H1 (cell line): ENCODE measurements around the gene MIER1. TPM values are rescaled to one million over a fixed set of nuclear protein-coding genes. Genes with fewer than 3 reads are reported as not detected.

Experiments
- polyA plus RNA-seq, 7 experiments: library from polyadenylated mRNA; depleted of rRNA in 3 of 7; stranded (reverse) in 5 of 7; unstranded in 2 of 7; fragments of >200 nt in 5 of 7; fragments of 200-250 nt in 2 of 7; gene quantifications; 1 replicate in 5 of 7; 2 replicates in 1 of 7; 4 replicates in 1 of 7; pipeline versions ENCODE4 v1.2.1 to v1.2.3, GENCODE V29; 2011 to 2013; ENCODE audit warnings: missing spikeins in 2 of 7, mixed read lengths in 2 of 7
- total RNA-seq: library from RNA; stranded (reverse); fragmentation: NEBNext Ultra II Directional; extraction: Animal tissue kit (Norgen Biotek cat#: 25700); gene quantifications from 2 replicates; pipeline ENCODE4 v1.2.1, GENCODE V29; 2021
- TF ChIP-seq, protein P1 (sequence below): fragments of 300-600 bp; sonication (generic); IDR thresholded peaks from 2 replicates; pipeline ENCODE4 v1.7.1; 2012; ENCODE audit warnings: low read length, moderate library complexity, mild to moderate bottlenecking, inconsistent platforms; ENCODE audit not compliant: insufficient replicate concordance

MIER1 gene
- total and polyA plus RNA-seq, 2 of the 8 experiments (the other 6 are each of a cell fraction or from before 2014, with no cell fraction given): 5.2 to 33.5 TPM

GRCh38 chr1:66929999-66930822, 5.4 kb downstream of the MIER1 start (continued):
- TF ChIP-seq, protein P1, sequence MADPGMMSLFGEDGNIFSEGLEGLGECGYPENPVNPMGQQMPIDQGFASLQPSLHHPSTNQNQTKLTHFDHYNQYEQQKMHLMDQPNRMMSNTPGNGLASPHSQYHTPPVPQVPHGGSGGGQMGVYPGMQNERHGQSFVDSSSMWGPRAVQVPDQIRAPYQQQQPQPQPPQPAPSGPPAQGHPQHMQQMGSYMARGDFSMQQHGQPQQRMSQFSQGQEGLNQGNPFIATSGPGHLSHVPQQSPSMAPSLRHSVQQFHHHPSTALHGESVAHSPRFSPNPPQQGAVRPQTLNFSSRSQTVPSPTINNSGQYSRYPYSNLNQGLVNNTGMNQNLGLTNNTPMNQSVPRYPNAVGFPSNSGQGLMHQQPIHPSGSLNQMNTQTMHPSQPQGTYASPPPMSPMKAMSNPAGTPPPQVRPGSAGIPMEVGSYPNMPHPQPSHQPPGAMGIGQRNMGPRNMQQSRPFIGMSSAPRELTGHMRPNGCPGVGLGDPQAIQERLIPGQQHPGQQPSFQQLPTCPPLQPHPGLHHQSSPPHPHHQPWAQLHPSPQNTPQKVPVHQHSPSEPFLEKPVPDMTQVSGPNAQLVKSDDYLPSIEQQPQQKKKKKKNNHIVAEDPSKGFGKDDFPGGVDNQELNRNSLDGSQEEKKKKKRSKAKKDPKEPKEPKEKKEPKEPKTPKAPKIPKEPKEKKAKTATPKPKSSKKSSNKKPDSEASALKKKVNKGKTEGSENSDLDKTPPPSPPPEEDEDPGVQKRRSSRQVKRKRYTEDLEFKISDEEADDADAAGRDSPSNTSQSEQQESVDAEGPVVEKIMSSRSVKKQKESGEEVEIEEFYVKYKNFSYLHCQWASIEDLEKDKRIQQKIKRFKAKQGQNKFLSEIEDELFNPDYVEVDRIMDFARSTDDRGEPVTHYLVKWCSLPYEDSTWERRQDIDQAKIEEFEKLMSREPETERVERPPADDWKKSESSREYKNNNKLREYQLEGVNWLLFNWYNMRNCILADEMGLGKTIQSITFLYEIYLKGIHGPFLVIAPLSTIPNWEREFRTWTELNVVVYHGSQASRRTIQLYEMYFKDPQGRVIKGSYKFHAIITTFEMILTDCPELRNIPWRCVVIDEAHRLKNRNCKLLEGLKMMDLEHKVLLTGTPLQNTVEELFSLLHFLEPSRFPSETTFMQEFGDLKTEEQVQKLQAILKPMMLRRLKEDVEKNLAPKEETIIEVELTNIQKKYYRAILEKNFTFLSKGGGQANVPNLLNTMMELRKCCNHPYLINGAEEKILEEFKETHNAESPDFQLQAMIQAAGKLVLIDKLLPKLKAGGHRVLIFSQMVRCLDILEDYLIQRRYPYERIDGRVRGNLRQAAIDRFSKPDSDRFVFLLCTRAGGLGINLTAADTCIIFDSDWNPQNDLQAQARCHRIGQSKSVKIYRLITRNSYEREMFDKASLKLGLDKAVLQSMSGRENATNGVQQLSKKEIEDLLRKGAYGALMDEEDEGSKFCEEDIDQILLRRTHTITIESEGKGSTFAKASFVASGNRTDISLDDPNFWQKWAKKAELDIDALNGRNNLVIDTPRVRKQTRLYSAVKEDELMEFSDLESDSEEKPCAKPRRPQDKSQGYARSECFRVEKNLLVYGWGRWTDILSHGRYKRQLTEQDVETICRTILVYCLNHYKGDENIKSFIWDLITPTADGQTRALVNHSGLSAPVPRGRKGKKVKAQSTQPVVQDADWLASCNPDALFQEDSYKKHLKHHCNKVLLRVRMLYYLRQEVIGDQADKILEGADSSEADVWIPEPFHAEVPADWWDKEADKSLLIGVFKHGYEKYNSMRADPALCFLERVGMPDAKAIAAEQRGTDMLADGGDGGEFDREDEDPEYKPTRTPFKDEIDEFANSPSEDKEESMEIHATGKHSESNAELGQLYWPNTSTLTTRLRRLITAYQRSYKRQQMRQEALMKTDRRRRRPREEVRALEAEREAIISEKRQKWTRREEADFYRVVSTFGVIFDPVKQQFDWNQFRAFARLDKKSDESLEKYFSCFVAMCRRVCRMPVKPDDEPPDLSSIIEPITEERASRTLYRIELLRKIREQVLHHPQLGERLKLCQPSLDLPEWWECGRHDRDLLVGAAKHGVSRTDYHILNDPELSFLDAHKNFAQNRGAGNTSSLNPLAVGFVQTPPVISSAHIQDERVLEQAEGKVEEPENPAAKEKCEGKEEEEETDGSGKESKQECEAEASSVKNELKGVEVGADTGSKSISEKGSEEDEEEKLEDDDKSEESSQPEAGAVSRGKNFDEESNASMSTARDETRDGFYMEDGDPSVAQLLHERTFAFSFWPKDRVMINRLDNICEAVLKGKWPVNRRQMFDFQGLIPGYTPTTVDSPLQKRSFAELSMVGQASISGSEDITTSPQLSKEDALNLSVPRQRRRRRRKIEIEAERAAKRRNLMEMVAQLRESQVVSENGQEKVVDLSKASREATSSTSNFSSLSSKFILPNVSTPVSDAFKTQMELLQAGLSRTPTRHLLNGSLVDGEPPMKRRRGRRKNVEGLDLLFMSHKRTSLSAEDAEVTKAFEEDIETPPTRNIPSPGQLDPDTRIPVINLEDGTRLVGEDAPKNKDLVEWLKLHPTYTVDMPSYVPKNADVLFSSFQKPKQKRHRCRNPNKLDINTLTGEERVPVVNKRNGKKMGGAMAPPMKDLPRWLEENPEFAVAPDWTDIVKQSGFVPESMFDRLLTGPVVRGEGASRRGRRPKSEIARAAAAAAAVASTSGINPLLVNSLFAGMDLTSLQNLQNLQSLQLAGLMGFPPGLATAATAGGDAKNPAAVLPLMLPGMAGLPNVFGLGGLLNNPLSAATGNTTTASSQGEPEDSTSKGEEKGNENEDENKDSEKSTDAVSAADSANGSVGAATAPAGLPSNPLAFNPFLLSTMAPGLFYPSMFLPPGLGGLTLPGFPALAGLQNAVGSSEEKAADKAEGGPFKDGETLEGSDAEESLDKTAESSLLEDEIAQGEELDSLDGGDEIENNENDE: peak; percentile 2
